Vagina (tissue), 2 donors: ENCODE data around the gene PRSS48.

Source experiments
- POLR2A ChIP-seq, 2 donors: fragments of 450-650 bp; IDR thresholded peaks; one replicate each; pipeline ENCODE4 v1.6.1; 2017; ENCODE audit warnings: antibody characterized with exemption in 2 of 2, mild to moderate bottlenecking in 2 of 2, moderate library complexity in 2 of 2
- POLR2AphosphoS5 ChIP-seq, 2 donors: sonication (generic); formaldehyde crosslinking; IDR thresholded peaks; one replicate each; pipeline ENCODE4 v1.9.0; 2017; ENCODE audit warnings: antibody characterized with exemption in 2 of 2, mild to moderate bottlenecking in 2 of 2, low read depth in 1 of 2; ENCODE audit not compliant: insufficient read depth in 1 of 2
- TF ChIP-seq, protein P1 (sequence below), 3 experiments: fragments of 450-650 bp in 2 of 3; fragments of 200-600 bp in 1 of 3; sonication (generic) in 1 of 3; IDR thresholded peaks; one replicate each; pipeline ENCODE4 v1.5.1; 2017 to 2019; ENCODE audit warnings: antibody characterized with exemption in 3 of 3, mild to moderate bottlenecking in 2 of 3, moderate library complexity in 2 of 3

DNA sequence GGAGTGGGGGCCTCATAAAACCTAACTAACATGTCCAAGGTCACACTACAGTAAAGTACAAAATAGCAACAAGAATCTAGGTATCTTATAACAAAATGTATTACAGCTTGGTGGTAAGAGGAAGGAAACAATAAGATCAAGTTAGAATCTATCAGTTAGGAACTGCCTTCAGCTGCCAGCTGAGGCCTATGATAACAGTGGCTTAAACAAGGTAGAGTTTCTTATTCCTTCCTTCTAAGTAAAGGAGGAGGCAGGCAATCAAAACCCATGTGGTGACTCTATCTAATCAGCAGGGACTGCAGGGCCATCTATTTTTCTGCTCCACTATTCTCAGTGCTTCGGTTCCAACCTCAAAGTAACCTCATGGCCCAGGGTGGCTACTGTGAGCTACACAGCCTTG, 37.5 kb downstream of the PRSS48 start:
- TF ChIP-seq, protein P1, sequence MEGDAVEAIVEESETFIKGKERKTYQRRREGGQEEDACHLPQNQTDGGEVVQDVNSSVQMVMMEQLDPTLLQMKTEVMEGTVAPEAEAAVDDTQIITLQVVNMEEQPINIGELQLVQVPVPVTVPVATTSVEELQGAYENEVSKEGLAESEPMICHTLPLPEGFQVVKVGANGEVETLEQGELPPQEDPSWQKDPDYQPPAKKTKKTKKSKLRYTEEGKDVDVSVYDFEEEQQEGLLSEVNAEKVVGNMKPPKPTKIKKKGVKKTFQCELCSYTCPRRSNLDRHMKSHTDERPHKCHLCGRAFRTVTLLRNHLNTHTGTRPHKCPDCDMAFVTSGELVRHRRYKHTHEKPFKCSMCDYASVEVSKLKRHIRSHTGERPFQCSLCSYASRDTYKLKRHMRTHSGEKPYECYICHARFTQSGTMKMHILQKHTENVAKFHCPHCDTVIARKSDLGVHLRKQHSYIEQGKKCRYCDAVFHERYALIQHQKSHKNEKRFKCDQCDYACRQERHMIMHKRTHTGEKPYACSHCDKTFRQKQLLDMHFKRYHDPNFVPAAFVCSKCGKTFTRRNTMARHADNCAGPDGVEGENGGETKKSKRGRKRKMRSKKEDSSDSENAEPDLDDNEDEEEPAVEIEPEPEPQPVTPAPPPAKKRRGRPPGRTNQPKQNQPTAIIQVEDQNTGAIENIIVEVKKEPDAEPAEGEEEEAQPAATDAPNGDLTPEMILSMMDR (IDR thresholded peaks at IDR 0.05): no peak
- TF ChIP-seq POLR2AphosphoS5 (IDR thresholded peaks at IDR 0.05; ENCODE audit: insufficient read depth in 1 of 2, low read depth in 1 of 2): no peak
- no peak for TF ChIP-seq POLR2A (IDR thresholded peaks at IDR 0.05)
